ENCODE results near the gene TTC33. TPM values are rescaled to one million over a fixed set of nuclear protein-coding genes. Genes with fewer than 3 reads are reported as not detected.

TTC33 gene
- polyA plus RNA-seq, 1 experiment = 12.4 TPM

GRCh38 chr5:40634593-40634992, 121.2 kb downstream of the TTC33 start:
- Histone ChIP-seq H3K4me3 (ENCODE audit: low read depth, low read length) (no peak overlapping the region), H3K9me3 (ENCODE audit: control insufficient read depth, insufficient read depth, low read length) (no peaks in the 10 kb centered on the region), H3K27me3 (ENCODE audit: control insufficient read depth, insufficient read depth, low read length) (no peaks in the 10 kb centered on the region), H3K27ac (ENCODE audit: low read depth, low read length) (no peak overlapping the region)
- no peak for TF ChIP-seq CTCF (IDR thresholded peaks at IDR 0.05; ENCODE audit: low read depth, low read length)
- CTCF ChIA-PET = no interaction called here
- no peak for DNase-seq (ENCODE audit: low read depth, low spot score)
- POLR2A ChIA-PET = no interaction called here

- TF ChIP-seq CTCF (IDR thresholded peaks at IDR 0.05; ENCODE audit: low read depth, low read length) = no peak
- DNase-seq (ENCODE audit: low read depth, low spot score) = no peak
- no peak overlapping the region for H3K27ac ChIP-seq (ENCODE audit: low read depth, low read length)
- H3K9me3 ChIP-seq (ENCODE audit: control insufficient read depth, insufficient read depth, low read length) = no peaks in the 10 kb centered on the region
- POLR2A ChIA-PET = no interaction called here
- H3K4me3 ChIP-seq (ENCODE audit: low read depth, low read length) = no peak overlapping the region
- H3K27me3 ChIP-seq (ENCODE audit: control insufficient read depth, insufficient read depth, low read length) = no peaks in the 10 kb centered on the region
- CTCF ChIA-PET = no interaction called here
Observed at GRCh38 chr5:40634154-40634553, 121.6 kb downstream of the TTC33 start.

GRCh38 chr5:40631236-40631635, 124.5 kb downstream of the TTC33 start:
- no peak for DNase-seq (ENCODE audit: low read depth, low spot score)
- CTCF ChIA-PET = no interaction called here
- POLR2A ChIA-PET = no interaction called here

GRCh38 chr5:40630126-40630525, 125.6 kb downstream of the TTC33 start:
- no peak overlapping the region for H3K27ac ChIP-seq (ENCODE audit: low read depth, low read length)
- ChIA-PET CTCF (interaction anchor here (0.5 kb wide), 1 partner anchor 189 kb away, joined by 3 read pairs; no protein-coding TSS in a partner anchor), POLR2A (no interaction called here)
- H3K9me3 ChIP-seq (ENCODE audit: control insufficient read depth, insufficient read depth, low read length) = no peaks in the 10 kb centered on the region
- H3K27me3 ChIP-seq (ENCODE audit: control insufficient read depth, insufficient read depth, low read length) = no peaks in the 10 kb centered on the region
- TF ChIP-seq CTCF (IDR thresholded peaks at IDR 0.05; ENCODE audit: low read depth, low read length) = no peak
- DNase-seq (ENCODE audit: low read depth, low spot score) = no peak
- no peak overlapping the region for H3K4me3 ChIP-seq (ENCODE audit: low read depth, low read length)

More at GRCh38 chr5:40631236-40631635, 124.5 kb downstream of the TTC33 start:
- Histone ChIP-seq H3K9me3 (ENCODE audit: control insufficient read depth, insufficient read depth, low read length) (no peaks in the 10 kb centered on the region), H3K27me3 (ENCODE audit: control insufficient read depth, insufficient read depth, low read length) (no peaks in the 10 kb centered on the region), H3K27ac (ENCODE audit: low read depth, low read length) (no peak overlapping the region), H3K4me3 (ENCODE audit: low read depth, low read length) (no peak overlapping the region)
- no peak for TF ChIP-seq CTCF (IDR thresholded peaks at IDR 0.05; ENCODE audit: low read depth, low read length)

- ChIA-PET CTCF (interaction anchor here (1.2 kb wide), 1 partner anchor 12 kb away, joined by 3 read pairs; no protein-coding TSS in a partner anchor), POLR2A (no interaction called here)
- DNase-seq (ENCODE audit: low read depth, low spot score) = no peak
- Histone ChIP-seq H3K9me3 (ENCODE audit: control insufficient read depth, insufficient read depth, low read length) (no peaks in the 10 kb centered on the region), H3K27ac (ENCODE audit: low read depth, low read length) (no peak overlapping the region), H3K4me3 (ENCODE audit: low read depth, low read length) (no peak overlapping the region), H3K27me3 (ENCODE audit: control insufficient read depth, insufficient read depth, low read length) (no peaks in the 10 kb centered on the region)
- TF ChIP-seq CTCF (IDR thresholded peaks at IDR 0.05; ENCODE audit: low read depth, low read length) = no peak
Observed at GRCh38 chr5:40628407-40628806, 127.4 kb downstream of the TTC33 start.

All from AG04450 (cell line).